Lower leg skin (tissue), 3 donors: Measurements from ENCODE around the gene ZNF146.

Experiments used
- CTCF ChIP-seq, 3 donors: fragments of 450-650 bp; IDR thresholded peaks; one replicate each; pipeline ENCODE4 v1.5.1; 2016; ENCODE audit warnings: antibody characterized with exemption in 3 of 3, mild to moderate bottlenecking in 3 of 3, moderate library complexity in 2 of 3
- POLR2A ChIP-seq, 2 donors: fragments of 450-650 bp; IDR thresholded peaks; one replicate each; pipeline ENCODE4 v1.6.1; 2016 to 2017; ENCODE audit warnings: antibody characterized with exemption in 2 of 2, mild to moderate bottlenecking in 1 of 2, moderate library complexity in 1 of 2

GRCh38 chr19:36222503-36222902 is 7.6 kb downstream of the ZNF146 start:
- TF ChIP-seq CTCF (IDR thresholded peaks at IDR 0.05) (no peak), POLR2A (IDR thresholded peaks at IDR 0.05) (no peak)
